Activated CD8-positive, alpha-beta memory T cell treated with anti-CD3 and anti-CD28 coated beads, Interleukin-2, amount 10 ng/mL, durations not matched to agents 7 days and 5 days (primary cell): ENCODE measurements around the gene PLBD2. TPM values are rescaled to one million over a fixed set of nuclear protein-coding genes. Genes with fewer than 3 reads are reported as not detected.
A peak's percentile ranks its signal among the peaks of the same experiment; 100 is the strongest.

Experiments
- ATAC-seq: fragments of 150-1000 bp; cut with Tn5 transposase; one replicate; pipeline ENCODE4 v1.10.0; 2021; ENCODE audit warnings: moderate library complexity
- CTCF ChIA-PET: fragments of 350-600 bp; sonication (Branson Sonifier 250); formaldehyde crosslinking; loops from one replicate; lab custom pipeline; 2021; ENCODE audit warnings: antibody characterized with exemption; lab: Charles Lee
- DNase-seq: peaks from one replicate; pipeline ENCODE4 v3.0.0-alpha.2; 2020
- H3K27ac Mint-ChIP-seq: one replicate; pipeline ENCODE4 v1.8.0; 2021; ENCODE audit warnings: mild to moderate bottlenecking, mixed read lengths
- H3K27me3 Mint-ChIP-seq: one replicate; pipeline ENCODE4 v1.8.0; 2021; ENCODE audit warnings: mixed read lengths
- H3K36me3 Mint-ChIP-seq: one replicate; pipeline ENCODE4 v1.8.0; 2021; ENCODE audit warnings: mild to moderate bottlenecking, mixed read lengths
- H3K4me1 Mint-ChIP-seq: one replicate; pipeline ENCODE4 v1.8.0; 2021; ENCODE audit warnings: mixed read lengths
- H3K4me3 Mint-ChIP-seq: one replicate; pipeline ENCODE4 v1.8.0; 2021; ENCODE audit warnings: mild to moderate bottlenecking, moderate library complexity, mixed read lengths
- H3K9me3 Mint-ChIP-seq: one replicate; pipeline ENCODE4 v1.8.0; 2022; ENCODE audit warnings: low read depth, mixed read lengths
- total RNA-seq, 2 experiments: library from RNA; stranded (reverse); gene quantifications; one replicate each; pipeline ENCODE4 v1.2.3, GENCODE V29; 2021

PLBD2 gene, protein sequence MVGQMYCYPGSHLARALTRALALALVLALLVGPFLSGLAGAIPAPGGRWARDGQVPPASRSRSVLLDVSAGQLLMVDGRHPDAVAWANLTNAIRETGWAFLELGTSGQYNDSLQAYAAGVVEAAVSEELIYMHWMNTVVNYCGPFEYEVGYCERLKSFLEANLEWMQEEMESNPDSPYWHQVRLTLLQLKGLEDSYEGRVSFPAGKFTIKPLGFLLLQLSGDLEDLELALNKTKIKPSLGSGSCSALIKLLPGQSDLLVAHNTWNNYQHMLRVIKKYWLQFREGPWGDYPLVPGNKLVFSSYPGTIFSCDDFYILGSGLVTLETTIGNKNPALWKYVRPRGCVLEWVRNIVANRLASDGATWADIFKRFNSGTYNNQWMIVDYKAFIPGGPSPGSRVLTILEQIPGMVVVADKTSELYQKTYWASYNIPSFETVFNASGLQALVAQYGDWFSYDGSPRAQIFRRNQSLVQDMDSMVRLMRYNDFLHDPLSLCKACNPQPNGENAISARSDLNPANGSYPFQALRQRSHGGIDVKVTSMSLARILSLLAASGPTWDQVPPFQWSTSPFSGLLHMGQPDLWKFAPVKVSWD
- total RNA-seq: 10 to 100 TPM; 11.2 to 12.5 TPM

DNA sequence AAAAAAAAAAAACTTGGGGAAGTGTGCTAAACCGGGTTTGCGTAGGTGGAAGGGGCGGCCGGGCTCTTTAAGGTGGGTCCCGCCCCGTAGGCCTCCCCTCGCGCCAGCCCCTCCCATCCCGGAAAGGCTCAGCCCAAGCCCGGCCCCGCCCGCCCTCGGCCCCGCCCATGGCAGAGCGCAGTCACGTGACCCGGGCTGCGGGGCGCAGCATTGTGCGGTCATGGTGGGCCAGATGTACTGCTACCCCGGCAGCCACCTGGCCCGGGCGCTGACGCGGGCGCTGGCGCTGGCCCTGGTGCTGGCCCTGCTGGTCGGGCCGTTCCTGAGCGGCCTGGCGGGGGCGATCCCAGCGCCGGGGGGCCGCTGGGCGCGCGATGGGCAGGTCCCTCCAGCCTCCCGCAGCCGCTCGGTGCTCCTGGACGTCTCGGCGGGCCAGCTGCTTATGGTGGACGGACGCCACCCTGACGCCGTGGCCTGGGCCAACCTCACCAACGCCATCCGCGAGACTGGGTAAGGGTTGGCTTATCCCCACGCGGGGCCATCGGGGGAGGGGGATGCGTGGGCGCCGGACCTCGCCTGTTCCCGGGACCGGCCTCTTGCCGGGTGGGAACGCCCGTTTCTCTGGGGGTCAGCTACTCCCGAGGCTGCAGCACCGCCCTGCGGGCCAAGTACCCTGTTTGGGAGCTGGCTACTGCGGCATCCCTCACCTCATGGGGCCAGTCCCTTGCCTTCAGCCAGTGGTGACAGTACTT, at the start of gene PLBD2:
TSS of gene PLBD2 (plus strand) at position 207 of the 752 bp plus-strand sequence. CDS start at position 221, 14 bp downstream.
- Mint-ChIP-seq H3K4me3 (peak within 1 kb of the TSS; percentile 82), H3K4me1 (peaks cover 13% of the 10 kb centered on the region), H3K27ac (peak within 1 kb of the TSS; percentile 84), H3K36me3 (no peaks in the 10 kb centered on the region), H3K27me3 (peaks cover 3% of the 10 kb centered on the region), H3K9me3 (no peaks in the 10 kb centered on the region)
- CTCF ChIA-PET: interaction anchor here (0.8 to 1.9 kb wide), 2 partner anchors 23 to 27 kb away, joined by 3 to 4 read pairs; partner anchors contain the start of gene SLC8B1
- peak; percentile 95 for ATAC-seq
- DNase-seq: peak; percentile 96

DNA sequence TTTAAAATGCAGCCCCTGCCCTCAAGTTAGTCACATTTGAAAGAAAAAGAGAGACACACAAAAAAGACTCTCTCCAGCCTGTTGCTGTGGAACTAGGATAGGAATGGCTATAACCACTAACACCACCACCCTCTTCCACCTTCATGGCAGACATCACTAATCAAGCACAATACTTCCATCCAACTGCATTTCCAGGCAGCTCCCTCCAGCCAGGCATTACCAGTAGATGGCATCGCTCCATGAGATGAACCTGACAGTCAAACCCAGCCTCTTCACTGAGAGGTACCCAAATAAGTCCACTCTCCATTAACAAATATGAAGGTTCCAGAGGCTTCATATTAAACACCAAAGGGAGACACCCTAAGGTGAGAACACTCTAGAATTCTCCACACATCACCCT, 47.9 kb upstream of the PLBD2 start:
- no peak overlapping the region for H3K27ac Mint-ChIP-seq
- H3K4me1 Mint-ChIP-seq: no peaks in the 10 kb centered on the region
- no peak for DNase-seq
- no peaks in the 10 kb centered on the region for H3K27me3 Mint-ChIP-seq
- H3K36me3 Mint-ChIP-seq: peaks cover 9% of the 10 kb centered on the region
- H3K4me3 Mint-ChIP-seq: no peak overlapping the region
- H3K9me3 Mint-ChIP-seq: no peaks in the 10 kb centered on the region
- ATAC-seq: no peak
- CTCF ChIA-PET: interaction anchor here (0.6 kb wide), 1 partner anchor 115 kb away, joined by 3 read pairs; no protein-coding TSS in a partner anchor

DNA sequence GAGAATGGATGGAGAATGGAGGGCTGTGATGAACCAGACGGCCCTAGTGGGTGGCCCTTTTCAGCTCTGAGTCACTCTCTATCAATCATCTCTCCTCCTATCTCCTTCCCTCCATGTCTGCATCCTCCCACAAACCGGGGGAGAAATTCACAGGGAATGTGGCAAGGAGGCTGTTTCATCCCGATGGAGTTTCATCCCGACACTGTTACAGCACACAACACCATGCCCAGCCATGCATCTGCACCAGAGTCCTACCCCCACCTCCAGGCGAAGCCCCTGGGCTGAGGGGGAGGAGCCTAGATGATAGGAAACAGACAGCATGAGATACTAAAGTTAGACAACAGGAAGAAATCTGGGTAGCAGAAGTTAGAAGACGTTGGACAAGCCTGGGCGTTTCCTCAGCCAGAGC, 44.3 kb upstream of the PLBD2 start:
- Mint-ChIP-seq H3K27me3 (no peaks in the 10 kb centered on the region), H3K27ac (peak overlapping the region; percentile 13), H3K4me3 (no peak overlapping the region), H3K9me3 (no peaks in the 10 kb centered on the region), H3K4me1 (no peaks in the 10 kb centered on the region), H3K36me3 (peaks cover 17% of the 10 kb centered on the region)
- ATAC-seq (no peak), DNase-seq (no peak)
- CTCF ChIA-PET: no interaction called here

DNA sequence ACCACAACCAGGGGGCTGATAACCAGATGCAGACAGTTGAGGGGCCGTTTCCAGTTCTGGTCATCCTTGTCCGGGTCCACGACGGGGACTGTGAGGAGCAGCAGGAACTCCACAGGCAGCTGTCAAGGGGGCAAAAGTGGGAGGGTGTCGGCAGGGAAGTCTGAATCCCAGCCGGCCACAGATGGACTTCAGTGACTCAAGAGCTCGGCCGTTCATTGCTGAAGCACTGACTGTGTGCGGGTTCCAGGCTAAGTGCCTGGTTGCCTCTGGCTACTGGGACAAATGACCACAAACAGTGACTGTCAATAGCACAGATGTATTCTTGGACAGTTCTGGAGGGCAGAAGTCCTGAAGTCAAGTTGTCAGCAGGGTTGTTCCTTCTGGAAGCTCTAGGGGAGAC, 43.0 kb upstream of the PLBD2 start:
- no peak for ATAC-seq
- H3K27ac Mint-ChIP-seq: no peak overlapping the region
- no peak overlapping the region for H3K4me3 Mint-ChIP-seq
- no peaks in the 10 kb centered on the region for H3K9me3 Mint-ChIP-seq
- no peak for DNase-seq
- CTCF ChIA-PET: no interaction called here
- H3K4me1 Mint-ChIP-seq: no peaks in the 10 kb centered on the region
- H3K27me3 Mint-ChIP-seq: no peaks in the 10 kb centered on the region
- H3K36me3 Mint-ChIP-seq: peaks cover 21% of the 10 kb centered on the region

DNA sequence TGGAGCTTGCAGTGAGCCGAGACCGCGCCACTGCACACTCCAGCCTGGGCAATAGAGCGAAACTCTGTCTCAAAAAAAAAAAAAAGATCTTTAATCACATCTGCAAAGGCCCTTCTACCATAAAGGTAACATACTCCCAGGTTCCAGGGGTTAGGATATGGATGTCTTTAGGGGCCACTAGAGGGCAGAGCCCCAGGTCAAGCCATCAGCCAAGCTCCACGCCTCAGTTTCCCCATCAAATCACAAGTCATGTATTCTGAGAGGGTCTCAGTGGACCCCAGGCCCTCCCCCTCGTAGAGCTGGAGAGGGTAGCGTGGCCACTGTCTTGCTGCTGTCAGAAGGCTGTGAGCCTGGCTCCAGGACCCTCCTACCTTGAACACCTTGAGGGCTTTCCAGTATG, 42.2 kb upstream of the PLBD2 start:
- H3K36me3 Mint-ChIP-seq: peaks cover 25% of the 10 kb centered on the region
- H3K9me3 Mint-ChIP-seq: no peaks in the 10 kb centered on the region
- no peaks in the 10 kb centered on the region for H3K4me1 Mint-ChIP-seq
- no peak overlapping the region for H3K27ac Mint-ChIP-seq
- ATAC-seq: no peak
- CTCF ChIA-PET: interaction anchor here (0.8 to 1.6 kb wide), 2 partner anchors 14 to 19 kb away, joined by 3 read pairs; partner anchors contain the start of gene SLC8B1
- no peak overlapping the region for H3K4me3 Mint-ChIP-seq
- H3K27me3 Mint-ChIP-seq: no peaks in the 10 kb centered on the region
- DNase-seq: no peak

DNA sequence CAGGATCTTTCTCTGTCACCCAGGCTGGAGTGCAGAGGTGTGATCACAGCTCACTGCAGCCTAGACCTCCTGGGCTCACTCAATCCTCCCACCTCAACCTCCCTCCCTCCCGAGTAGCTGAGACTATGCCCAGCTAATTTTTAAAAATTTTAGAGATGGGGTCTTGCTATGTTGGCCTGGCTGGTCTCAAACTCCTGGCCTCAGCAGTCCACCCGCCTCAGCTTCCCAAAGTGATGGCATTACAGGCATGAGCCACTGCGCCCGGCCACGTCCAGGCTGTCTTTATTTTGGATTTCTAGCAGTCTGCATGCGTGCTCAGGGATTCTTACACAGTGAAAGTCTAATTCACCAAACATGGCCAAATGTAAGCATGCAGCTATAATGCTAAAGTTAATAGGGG, 41.3 kb upstream of the PLBD2 start:
- Mint-ChIP-seq H3K4me3 (no peak overlapping the region), H3K4me1 (no peaks in the 10 kb centered on the region), H3K27ac (no peak overlapping the region), H3K9me3 (no peaks in the 10 kb centered on the region), H3K36me3 (peaks cover 30% of the 10 kb centered on the region), H3K27me3 (no peaks in the 10 kb centered on the region)
- DNase-seq (no peak), ATAC-seq (no peak)
- CTCF ChIA-PET: interaction anchor here (1.4 to 1.6 kb wide), 2 partner anchors 13 to 108 kb away, joined by 3 to 4 read pairs; no protein-coding TSS in a partner anchor

DNA sequence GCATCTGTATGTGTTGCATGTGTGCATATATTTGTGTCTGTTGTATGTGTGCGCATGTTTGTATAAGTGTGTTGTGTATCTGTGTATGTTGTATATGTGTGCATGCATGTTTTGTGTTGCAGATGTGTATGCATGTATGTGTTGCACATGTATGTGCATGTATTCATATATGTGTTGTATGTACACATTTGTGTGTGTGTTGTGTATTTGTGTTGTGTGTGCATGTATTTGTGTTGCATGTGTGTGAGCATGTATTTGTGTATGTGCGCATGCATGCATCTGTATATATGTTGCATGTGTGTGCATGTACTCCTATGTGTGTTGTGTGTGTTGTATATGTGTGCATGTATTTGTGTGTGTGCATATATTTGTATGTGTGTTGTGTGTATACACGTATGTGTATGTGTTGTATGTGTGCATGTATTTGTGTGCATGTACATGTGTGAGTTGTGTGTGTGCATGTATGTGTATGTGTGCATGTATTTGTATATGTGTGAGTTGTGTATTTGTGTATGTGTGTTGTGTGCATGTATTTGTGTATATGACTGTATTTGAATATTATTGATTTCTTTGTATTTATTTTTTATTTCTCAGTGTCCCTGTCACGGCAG, 40.2 kb upstream of the PLBD2 start:
- Mint-ChIP-seq H3K9me3 (peaks cover 2% of the 10 kb centered on the region), H3K4me3 (no peak overlapping the region), H3K27me3 (no peaks in the 10 kb centered on the region), H3K4me1 (peaks cover 2% of the 10 kb centered on the region), H3K36me3 (peaks cover 35% of the 10 kb centered on the region), H3K27ac (no peak overlapping the region)
- CTCF ChIA-PET: interaction anchor here (1.4 kb wide), 1 partner anchor 107 kb away, joined by 4 read pairs; no protein-coding TSS in a partner anchor
- no peak for ATAC-seq
- DNase-seq: no peak

DNA sequence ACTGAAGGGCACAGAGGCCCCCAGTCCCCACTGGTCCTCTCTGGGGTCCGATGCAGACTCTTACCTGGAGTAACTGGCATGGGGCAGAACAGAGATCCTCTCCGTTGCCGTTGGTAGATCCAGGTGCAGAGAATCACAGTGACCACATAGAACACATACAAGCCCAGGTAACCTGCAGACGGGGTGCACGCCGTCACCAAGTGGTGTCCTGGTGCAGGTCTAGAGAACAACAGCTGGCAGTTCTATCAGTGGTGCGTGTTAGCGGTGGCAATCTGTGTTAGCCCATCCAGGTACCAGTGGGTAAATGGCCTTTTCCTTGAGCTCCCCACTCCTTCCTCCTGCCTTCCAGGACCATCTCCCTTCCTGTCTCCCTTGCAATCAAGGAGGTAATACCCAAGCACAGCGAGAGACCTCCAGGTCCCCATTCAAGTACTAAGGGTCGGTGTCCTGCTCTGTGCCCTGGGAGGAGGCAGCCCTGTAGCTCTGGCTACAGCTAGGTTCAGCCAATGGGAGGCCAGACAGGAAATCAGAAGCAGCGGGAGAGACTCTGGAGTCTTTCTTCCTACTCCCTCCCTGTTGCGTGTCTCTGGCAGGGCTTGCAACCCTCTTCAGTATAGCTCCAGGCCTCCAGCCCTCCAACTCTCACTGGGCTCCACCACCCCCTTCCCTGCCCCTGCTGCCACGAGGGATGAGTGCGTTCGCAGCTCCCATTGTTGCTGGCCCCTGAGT, 39.3 kb upstream of the PLBD2 start:
- ATAC-seq (no peak), DNase-seq (no peak)
- H3K27me3 Mint-ChIP-seq: no peaks in the 10 kb centered on the region
- CTCF ChIA-PET: no interaction called here
- H3K4me3 Mint-ChIP-seq: no peak overlapping the region
- H3K27ac Mint-ChIP-seq: no peak overlapping the region
- H3K9me3 Mint-ChIP-seq: peaks cover 2% of the 10 kb centered on the region
- H3K36me3 Mint-ChIP-seq: peaks cover 33% of the 10 kb centered on the region
- peaks cover 4% of the 10 kb centered on the region for H3K4me1 Mint-ChIP-seq

DNA sequence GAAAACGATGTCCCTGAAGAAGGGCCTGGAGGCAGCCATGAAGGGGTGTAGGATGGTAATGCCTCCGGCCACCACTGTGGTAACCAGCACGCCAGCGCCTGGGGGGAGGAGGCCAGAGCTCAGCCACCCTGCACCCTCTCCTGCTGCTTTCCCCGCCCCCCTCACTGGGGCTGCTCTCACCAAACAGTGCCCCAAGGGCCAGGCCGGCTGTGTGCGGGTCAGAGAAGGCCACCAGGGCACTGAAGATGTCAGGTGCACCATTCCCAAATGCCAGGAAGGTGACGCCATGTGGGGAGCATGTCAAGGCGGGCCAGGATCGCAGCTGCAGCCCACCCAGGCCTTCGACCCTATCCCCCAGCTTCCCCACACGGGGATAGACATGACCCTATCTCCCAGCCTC, 38.0 kb upstream of the PLBD2 start:
- CTCF ChIA-PET: no interaction called here
- no peaks in the 10 kb centered on the region for H3K27me3 Mint-ChIP-seq
- peaks cover 35% of the 10 kb centered on the region for H3K36me3 Mint-ChIP-seq
- H3K4me3 Mint-ChIP-seq: no peak overlapping the region
- DNase-seq (no peak), ATAC-seq (no peak)
- H3K27ac Mint-ChIP-seq: no peak overlapping the region
- peaks cover 2% of the 10 kb centered on the region for H3K9me3 Mint-ChIP-seq
- peaks cover 4% of the 10 kb centered on the region for H3K4me1 Mint-ChIP-seq

DNA sequence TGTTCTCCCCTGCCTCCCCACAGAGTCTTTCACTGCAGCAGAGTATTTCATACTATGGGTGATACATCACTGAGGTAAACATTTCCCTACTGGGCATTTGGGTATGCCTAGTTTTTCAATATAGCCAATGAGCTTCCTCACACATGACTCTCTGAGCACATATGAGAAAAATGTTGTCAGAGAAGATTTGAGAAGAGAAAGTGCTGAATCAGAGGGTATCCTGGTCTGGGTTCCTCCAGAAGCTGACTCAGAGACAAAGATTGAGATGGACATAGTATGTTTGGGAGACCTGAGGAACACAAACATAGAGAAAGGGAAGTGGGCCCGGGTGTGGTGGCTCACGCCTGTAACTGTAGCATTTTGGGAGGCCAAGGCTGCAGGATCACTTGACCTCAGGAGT, 36.0 kb upstream of the PLBD2 start:
- no peak overlapping the region for H3K27ac Mint-ChIP-seq
- peaks cover 4% of the 10 kb centered on the region for H3K4me1 Mint-ChIP-seq
- H3K9me3 Mint-ChIP-seq: peaks cover 2% of the 10 kb centered on the region
- CTCF ChIA-PET: no interaction called here
- ATAC-seq: no peak
- peaks cover 35% of the 10 kb centered on the region for H3K36me3 Mint-ChIP-seq
- H3K27me3 Mint-ChIP-seq: no peaks in the 10 kb centered on the region
- H3K4me3 Mint-ChIP-seq: no peak overlapping the region
- DNase-seq: no peak

DNA sequence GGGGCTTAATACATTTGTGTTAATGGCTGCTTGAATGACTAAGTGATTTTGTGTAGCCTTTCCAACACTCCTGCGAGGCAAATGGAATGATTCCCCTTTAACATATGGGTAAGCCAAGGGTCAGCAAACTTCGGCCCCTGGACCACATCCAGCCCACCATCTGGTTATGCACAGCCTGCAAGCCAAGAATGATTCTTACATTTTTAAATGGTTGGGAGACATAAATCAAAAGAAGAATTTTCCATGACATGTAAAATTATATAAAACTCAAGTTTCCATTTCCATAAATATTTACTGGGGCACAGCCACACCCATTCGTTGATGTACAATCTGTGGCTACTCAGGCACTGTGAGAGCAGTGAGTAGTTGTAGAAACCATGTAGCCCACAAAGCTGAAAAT, 32.5 kb upstream of the PLBD2 start:
- DNase-seq (no peak), ATAC-seq (no peak)
- Mint-ChIP-seq H3K4me3 (no peak overlapping the region), H3K4me1 (peaks cover 4% of the 10 kb centered on the region), H3K9me3 (peaks cover 2% of the 10 kb centered on the region), H3K36me3 (peaks cover 17% of the 10 kb centered on the region), H3K27me3 (no peaks in the 10 kb centered on the region), H3K27ac (no peak overlapping the region)
- CTCF ChIA-PET: no interaction called here

DNA sequence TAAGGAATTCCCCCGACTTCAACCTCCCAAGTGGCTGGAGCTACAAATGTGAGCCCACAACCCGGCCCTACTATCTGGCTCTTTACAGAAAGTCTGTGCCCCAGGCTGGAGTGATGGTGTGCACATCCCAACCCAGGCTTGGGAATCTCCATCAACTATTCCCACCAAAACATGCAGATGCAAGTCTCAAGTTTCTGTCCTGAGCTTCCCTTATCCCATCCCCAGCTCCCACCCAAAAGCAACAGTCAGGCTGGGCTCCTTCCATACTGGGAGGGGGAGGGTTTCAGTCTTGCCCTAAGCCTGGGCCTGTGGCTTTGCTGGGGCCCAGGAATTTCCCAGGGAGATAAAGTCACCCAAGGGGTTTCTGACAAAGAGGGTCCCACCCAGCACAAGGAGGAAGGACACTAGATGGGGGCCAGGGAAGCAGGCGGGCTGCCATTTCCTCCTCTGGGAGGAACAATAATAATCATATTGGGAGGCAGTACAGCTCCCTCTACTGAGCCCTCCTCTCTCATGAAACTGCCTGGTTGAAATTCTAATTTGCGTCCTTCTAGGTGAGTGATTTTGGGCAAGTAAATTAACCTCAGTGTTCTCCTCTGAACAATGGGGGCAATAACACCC, 31.5 kb upstream of the PLBD2 start:
- peaks cover 2% of the 10 kb centered on the region for H3K9me3 Mint-ChIP-seq
- no peak overlapping the region for H3K27ac Mint-ChIP-seq
- peaks cover 4% of the 10 kb centered on the region for H3K4me1 Mint-ChIP-seq
- H3K36me3 Mint-ChIP-seq: peaks cover 18% of the 10 kb centered on the region
- H3K4me3 Mint-ChIP-seq: no peak overlapping the region
- ATAC-seq (no peak), DNase-seq (no peak)
- CTCF ChIA-PET: no interaction called here
- H3K27me3 Mint-ChIP-seq: no peaks in the 10 kb centered on the region
